Ishikawa (cell line): Measurements from ENCODE around the gene USP17L29.
"Not testable (repeated sequence)": the region's sequence is repeated elsewhere in the genome, so short reads cannot be mapped to it uniquely, and the experiment has no call there.

Experiments used
- CEBPB ChIP-seq: IDR thresholded peaks from 2 replicates; pipeline ENCODE4 v1.6.1; 2012
- CREB1 ChIP-seq: IDR thresholded peaks from 2 replicates; pipeline ENCODE4 v1.6.1; 2012; ENCODE audit warnings: low read depth
- EGR1 ChIP-seq: IDR thresholded peaks from 2 replicates; pipeline ENCODE4 v1.6.1; 2012
- EP300 ChIP-seq: IDR thresholded peaks from 2 replicates; pipeline ENCODE4 v1.6.1; 2012; ENCODE audit warnings: borderline replicate concordance
- FOXM1 ChIP-seq: IDR thresholded peaks from 2 replicates; pipeline ENCODE4 v1.6.1; 2012; ENCODE audit warnings: low read depth, borderline replicate concordance
- MAX ChIP-seq: IDR thresholded peaks from 2 replicates; pipeline ENCODE4 v1.6.1; 2012
- NFIC ChIP-seq: IDR thresholded peaks from 2 replicates; pipeline ENCODE4 v1.6.1; 2012
- RAD21 ChIP-seq: IDR thresholded peaks from 2 replicates; pipeline ENCODE4 v1.6.1; 2012; ENCODE audit warnings: low read depth
- REST ChIP-seq: IDR thresholded peaks from 2 replicates; pipeline ENCODE4 v1.6.1; 2012; ENCODE audit warnings: low read depth, mild to moderate bottlenecking
- TAF1 ChIP-seq: IDR thresholded peaks from 2 replicates; pipeline ENCODE4 v1.6.1; 2012; ENCODE audit warnings: low read depth, mild to moderate bottlenecking
- TCF12 ChIP-seq: IDR thresholded peaks from 2 replicates; pipeline ENCODE4 v1.6.1; 2012; ENCODE audit warnings: low read depth
- TEAD4 ChIP-seq: IDR thresholded peaks from 2 replicates; pipeline ENCODE4 v1.6.1; 2012
- YY1 ChIP-seq: IDR thresholded peaks from 2 replicates; pipeline ENCODE4 v1.6.1; 2012; ENCODE audit warnings: low read depth
- ZBTB7A ChIP-seq: IDR thresholded peaks from 2 replicates; pipeline ENCODE4 v1.6.1; 2012; ENCODE audit warnings: low read depth

Gene USP17L29

GRCh38 chr4:9353338-9353737, at the start of gene USP17L29:
Gene USP17L29, plus strand, starts transcription at chr4:9353638. Its CDS starts 0 bp downstream, at chr4:9353638.
- not testable (repeated sequence) for TF ChIP-seq TCF12, FOXM1, MAX

GRCh38 chr4:9324865-9325264, 28.6 kb upstream of the USP17L29 start, which contains the start of gene USP17L24:
Gene USP17L24, plus strand, starts transcription at chr4:9325165. Its CDS starts 0 bp downstream, at chr4:9325165.
- not testable (repeated sequence) for TF ChIP-seq EP300, RAD21, EGR1

GRCh38 chr4:9329611-9330010, 23.8 kb upstream of the USP17L29 start, which contains the start of gene USP17L25:
Gene USP17L25, plus strand, starts transcription at chr4:9329911. Its CDS starts 0 bp downstream, at chr4:9329911.
- TF ChIP-seq FOXM1, EGR1, CEBPB: not testable (repeated sequence)

GRCh38 chr4:9334358-9334757, 19.1 kb upstream of the USP17L29 start, which contains the start of gene USP17L26:
Gene USP17L26, plus strand, starts transcription at chr4:9334658. Its CDS starts 0 bp downstream, at chr4:9334658.
- not testable (repeated sequence) for TF ChIP-seq TAF1, RAD21, NFIC

GRCh38 chr4:9339103-9339502, 14.3 kb upstream of the USP17L29 start, which contains the start of gene USP17L5:
Gene USP17L5, plus strand, starts transcription at chr4:9339403. Its CDS starts 0 bp downstream, at chr4:9339403.
- not testable (repeated sequence) for TF ChIP-seq ZBTB7A, NFIC, TCF12

GRCh38 chr4:9343848-9344247, 9.6 kb upstream of the USP17L29 start, which contains the start of gene USP17L27:
Gene USP17L27, plus strand, starts transcription at chr4:9344148. Its CDS starts 0 bp downstream, at chr4:9344148.
- not testable (repeated sequence) for TF ChIP-seq FOXM1, TAF1, RAD21

GRCh38 chr4:9348593-9348992, 4.8 kb upstream of the USP17L29 start, which contains the start of gene USP17L28:
Gene USP17L28, plus strand, starts transcription at chr4:9348893. Its CDS starts 0 bp downstream, at chr4:9348893.
- not testable (repeated sequence) for TF ChIP-seq MAX, TCF12, EGR1

- TF ChIP-seq RAD21, FOXM1, TCF12: not testable (repeated sequence)
Measured at GRCh38 chr4:9362829-9363228, 9.4 kb downstream of the USP17L29 start, which contains the start of gene USP17L30. Gene USP17L30, plus strand, starts transcription at chr4:9363129. Its CDS starts 0 bp downstream, at chr4:9363129.

- TF ChIP-seq RAD21: peak; percentile 22; the same call in 1 of the 2 replicates
Measured at GRCh38 chr4:9381012-9381534, 27.6 kb downstream of the USP17L29 start.

GRCh38 chr4:9384126-9384525, 30.7 kb downstream of the USP17L29 start:
- TF ChIP-seq RAD21 (no peak), CEBPB (no peak), TAF1 (no peak), FOXM1 (no peak), TCF12 (no peak), MAX (no peak), CREB1 (no peak), TEAD4 (no peak), YY1 (no peak), NFIC (no peak), EGR1 (no peak), REST (no peak), EP300 (no peak)
